WTC11 (cell line): Measurements from ENCODE around the gene FAM9C. TPM values are rescaled to one million over a fixed set of nuclear protein-coding genes. Genes with fewer than 3 reads are reported as not detected.
"Not testable (repeated sequence)": the region's sequence is repeated elsewhere in the genome, so short reads cannot be mapped to it uniquely, and the experiment has no call there.

Source experiments
- ATAC-seq: fragments of 200-7000 bp; cut with Tn5 transposase; 2 replicates; pipeline ENCODE4 v1.10.0; 2021; ENCODE audit warnings: mild to moderate bottlenecking, moderate library complexity
- CTCF ChIA-PET: fragments of 300-600 bp; sonication (Branson Sonifier 250); formaldehyde crosslinking; loops from one replicate; lab custom pipeline; 2021; ENCODE audit warnings: antibody characterized with exemption; lab: Charles Lee
- POLR2A ChIA-PET: fragments of 350-600 bp; sonication (Branson Sonifier 250); formaldehyde crosslinking; loops from one replicate; lab custom pipeline; 2021; ENCODE audit warnings: antibody characterized with exemption; lab: Charles Lee
- DNase-seq: peaks from one replicate; pipeline ENCODE4 v3.0.0; 2021; ENCODE audit warnings: low spot score
- H3K27ac Mint-ChIP-seq: 2 replicates; pipeline ENCODE4 v1.8.0; 2021; ENCODE audit warnings: mixed read lengths
- H3K27me3 Mint-ChIP-seq: 2 replicates; pipeline ENCODE4 v1.8.0; 2021; ENCODE audit warnings: low read depth, mild to moderate bottlenecking, moderate library complexity, mixed read lengths
- H3K36me3 Mint-ChIP-seq: 2 replicates; pipeline ENCODE4 v1.8.0; 2021; ENCODE audit warnings: mixed read lengths
- H3K4me1 Mint-ChIP-seq: 2 replicates; pipeline ENCODE4 v1.8.0; 2022; ENCODE audit warnings: mixed read lengths
- H3K4me3 Mint-ChIP-seq: 2 replicates; pipeline ENCODE4 v1.8.0; 2021; ENCODE audit warnings: mild to moderate bottlenecking, moderate library complexity, mixed read lengths
- H3K9me3 Mint-ChIP-seq: 2 replicates; pipeline ENCODE4 v1.8.0; 2021; ENCODE audit warnings: mixed read lengths
- ATF2 ChIP-seq: sonication (generic); formaldehyde crosslinking; IDR thresholded peaks from 2 replicates; pipeline ENCODE4 v1.8.1; 2022; ENCODE audit warnings: low read depth, missing genetic modification reagents, borderline replicate concordance
- ATF6 ChIP-seq: sonication (generic); formaldehyde crosslinking; IDR thresholded peaks from 2 replicates; pipeline ENCODE4 v1.8.1; 2023; ENCODE audit warnings: mild to moderate bottlenecking, missing genetic modification reagents
- NFYB ChIP-seq: sonication (generic); formaldehyde crosslinking; conservative IDR thresholded peaks from 2 replicates; pipeline ENCODE4 v1.8.0; 2022; ENCODE audit warnings: low read depth, missing genetic modification reagents
- NR1H2 ChIP-seq: sonication (generic); formaldehyde crosslinking; IDR thresholded peaks from 2 replicates; pipeline ENCODE4 v1.9.0; 2021; ENCODE audit warnings: mild to moderate bottlenecking, moderate library complexity, missing genetic modification reagents
- RORB ChIP-seq: fragments of 250-450 bp; sonication (Bioruptor Pico); IDR thresholded peaks from 2 replicates; pipeline ENCODE4 v1.9.0; 2021; ENCODE audit warnings: mild to moderate bottlenecking
- SMAD4 ChIP-seq: sonication (generic); formaldehyde crosslinking; IDR thresholded peaks from 2 replicates; pipeline ENCODE4 v1.8.0; 2022; ENCODE audit warnings: mild to moderate bottlenecking, missing genetic modification reagents
- STAT6 ChIP-seq: sonication (generic); formaldehyde crosslinking; conservative IDR thresholded peaks from 2 replicates; pipeline ENCODE4 v1.8.1; 2023; ENCODE audit warnings: mild to moderate bottlenecking, low read depth, missing genetic modification reagents, moderate library complexity
- TEAD4 ChIP-seq: sonication (generic); formaldehyde crosslinking; IDR thresholded peaks from 2 replicates; pipeline ENCODE4 v1.8.0; 2022; ENCODE audit warnings: mild to moderate bottlenecking, missing genetic modification reagents
- ZBTB21 ChIP-seq: sonication (generic); formaldehyde crosslinking; IDR thresholded peaks from 2 replicates; pipeline ENCODE4 v1.8.1; 2023; ENCODE audit warnings: mild to moderate bottlenecking, missing genetic modification reagents, borderline replicate concordance
- ZBTB43 ChIP-seq: sonication (generic); formaldehyde crosslinking; IDR thresholded peaks from 2 replicates; pipeline ENCODE4 v1.8.1; 2023; ENCODE audit warnings: mild to moderate bottlenecking, missing genetic modification reagents
- ZNF232 ChIP-seq: sonication (generic); formaldehyde crosslinking; IDR thresholded peaks from 2 replicates; pipeline ENCODE4 v1.8.0; 2022; ENCODE audit warnings: mild to moderate bottlenecking, missing genetic modification reagents
- ZNF396 ChIP-seq: fragments of 250-450 bp; sonication (Bioruptor Pico); IDR thresholded peaks from 2 replicates; pipeline ENCODE4 v1.8.0; 2021; ENCODE audit warnings: mild to moderate bottlenecking, moderate library complexity, borderline replicate concordance
- ZNF512 ChIP-seq: sonication (generic); formaldehyde crosslinking; IDR thresholded peaks from 2 replicates; pipeline ENCODE4 v1.8.1; 2022; ENCODE audit warnings: missing genetic modification reagents, borderline replicate concordance
- ZNF671 ChIP-seq: fragments of 250-450 bp; sonication (Bioruptor Pico); IDR thresholded peaks from 2 replicates; pipeline ENCODE4 v1.8.0; 2021; ENCODE audit warnings: mild to moderate bottlenecking
- total RNA-seq: library from RNA; stranded (reverse); gene quantifications from 3 replicates; pipeline ENCODE4 v1.2.3, GENCODE V29; 2021

FAM9C gene
- total RNA-seq, 1 experiment from 2014 or later, result 0.28 TPM

- Mint-ChIP-seq H3K27me3 (no peaks in the 10 kb centered on the region), H3K27ac (peak overlapping the region; percentile 41; the same call in 1 of the 2 replicates), H3K36me3 (no peaks in the 10 kb centered on the region), H3K4me3 (no peak overlapping the region), H3K4me1 (peaks cover 29% of the 10 kb centered on the region), H3K9me3 (no peaks in the 10 kb centered on the region)
- ChIA-PET CTCF (no interaction called here), POLR2A (no interaction called here)
- DNase-seq (no peak), ATAC-seq (no peak)
- no peak for TF ChIP-seq ATF6 (CRISPR knock-in tag)
- no peak for TF ChIP-seq ZBTB43 (CRISPR knock-in tag)
- TF ChIP-seq ZNF671 (CRISPR knock-in tag), result no peak
- TF ChIP-seq ZNF396 (CRISPR knock-in tag), result no peak
- no peak for TF ChIP-seq STAT6 (CRISPR knock-in tag)
Observed at GRCh38 chrX:13022926-13023325, 21.5 kb downstream of the FAM9C start.

- H3K36me3 Mint-ChIP-seq, H3K27ac Mint-ChIP-seq, H3K9me3 Mint-ChIP-seq, H3K27me3 Mint-ChIP-seq, DNase-seq, ATAC-seq, H3K4me3 Mint-ChIP-seq, CTCF ChIA-PET, POLR2A ChIA-PET: not testable (repeated sequence)
- H3K4me1 Mint-ChIP-seq, result peaks cover 27% of the 10 kb centered on the region
Observed at GRCh38 chrX:13016731-13017130, 27.7 kb downstream of the FAM9C start.

- H3K36me3 Mint-ChIP-seq, result no peaks in the 10 kb centered on the region
- no peak for DNase-seq
- TF ChIP-seq NR1H2 (CRISPR knock-in tag) (no peak), SMAD4 (CRISPR knock-in tag) (no peak), TEAD4 (CRISPR knock-in tag) (no peak), ZNF512 (CRISPR knock-in tag) (no peak), ATF2 (CRISPR knock-in tag) (no peak), ZBTB21 (no peak), STAT6 (CRISPR knock-in tag) (no peak), RORB (no peak), ZNF232 (no peak), NFYB (CRISPR knock-in tag) (no peak)
- TF ChIP-seq, all 79 proteins: peak for 0
- Mint-ChIP-seq H3K4me3 (no peak overlapping the region), H3K9me3 (no peaks in the 10 kb centered on the region), H3K27me3 (no peaks in the 10 kb centered on the region), H3K4me1 (peaks cover 27% of the 10 kb centered on the region), H3K27ac (no peak overlapping the region)
- CTCF ChIA-PET, result no interaction called here
- no peak for ATAC-seq
- POLR2A ChIA-PET, result no interaction called here
Observed at GRCh38 chrX:13015536-13016236, 28.7 kb downstream of the FAM9C start.
